ENCODE measurements around the gene CACNB2. TPM values are rescaled to one million over a fixed set of nuclear protein-coding genes. Genes with fewer than 3 reads are reported as not detected.

CACNB2 gene
- total RNA-seq, 2 donors from 2014 or later: 5.5 to 17.4 TPM

DNA sequence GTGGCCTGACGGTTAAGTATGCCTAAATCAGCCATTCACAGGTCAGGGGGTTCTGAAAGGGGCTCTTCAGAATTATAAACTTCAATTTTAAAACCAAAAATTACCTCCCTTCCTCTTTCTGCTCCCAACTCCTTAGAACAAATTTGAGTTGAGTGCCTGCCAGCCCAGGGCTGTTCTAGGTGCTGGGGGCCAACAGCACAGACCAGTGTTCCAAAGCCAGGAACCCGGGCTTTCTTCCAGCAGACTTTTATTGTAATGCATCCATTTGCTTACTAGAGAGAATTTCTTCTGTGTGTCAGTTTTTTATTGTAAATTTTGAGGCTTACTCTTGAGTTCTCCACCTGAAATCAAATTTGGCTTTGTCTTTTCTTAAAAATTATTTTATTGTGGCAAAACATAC lies 238.5 kb downstream of the CACNB2 start:
- WGBS: 56% methylated on average over 2 of the region's 2 CpGs
- intact Hi-C loops (cut with DNase I): no loop called here
- H3K27me3 ChIP-seq (replicated peaks; ENCODE audit: insufficient read depth): no peaks in the 10 kb centered on the region
- H3K9me3 ChIP-seq: no peaks in the 10 kb centered on the region
- no peak overlapping the region for H3K27ac ChIP-seq
- no peaks in the 10 kb centered on the region for H3K4me1 ChIP-seq (replicated peaks)
- TF ChIP-seq POLR2AphosphoS5 (IDR thresholded peaks at IDR 0.05): no peak
- TF ChIP-seq POLR2A (IDR thresholded peaks at IDR 0.05): no peak
- TF ChIP-seq, protein P1, sequence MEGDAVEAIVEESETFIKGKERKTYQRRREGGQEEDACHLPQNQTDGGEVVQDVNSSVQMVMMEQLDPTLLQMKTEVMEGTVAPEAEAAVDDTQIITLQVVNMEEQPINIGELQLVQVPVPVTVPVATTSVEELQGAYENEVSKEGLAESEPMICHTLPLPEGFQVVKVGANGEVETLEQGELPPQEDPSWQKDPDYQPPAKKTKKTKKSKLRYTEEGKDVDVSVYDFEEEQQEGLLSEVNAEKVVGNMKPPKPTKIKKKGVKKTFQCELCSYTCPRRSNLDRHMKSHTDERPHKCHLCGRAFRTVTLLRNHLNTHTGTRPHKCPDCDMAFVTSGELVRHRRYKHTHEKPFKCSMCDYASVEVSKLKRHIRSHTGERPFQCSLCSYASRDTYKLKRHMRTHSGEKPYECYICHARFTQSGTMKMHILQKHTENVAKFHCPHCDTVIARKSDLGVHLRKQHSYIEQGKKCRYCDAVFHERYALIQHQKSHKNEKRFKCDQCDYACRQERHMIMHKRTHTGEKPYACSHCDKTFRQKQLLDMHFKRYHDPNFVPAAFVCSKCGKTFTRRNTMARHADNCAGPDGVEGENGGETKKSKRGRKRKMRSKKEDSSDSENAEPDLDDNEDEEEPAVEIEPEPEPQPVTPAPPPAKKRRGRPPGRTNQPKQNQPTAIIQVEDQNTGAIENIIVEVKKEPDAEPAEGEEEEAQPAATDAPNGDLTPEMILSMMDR (IDR thresholded peaks at IDR 0.05): no peak
- no peaks in the 10 kb centered on the region for H3K36me3 ChIP-seq
- DNase-seq (ENCODE audit: low spot score): peak; percentile 21
- no peak overlapping the region for H3K4me3 ChIP-seq

- no peak overlapping the region for H3K27ac ChIP-seq
- WGBS: 94% methylated on average over 5 of the region's 5 CpGs
- no peak for DNase-seq (ENCODE audit: low spot score)
- no peaks in the 10 kb centered on the region for H3K4me1 ChIP-seq (replicated peaks)
- H3K27me3 ChIP-seq (replicated peaks; ENCODE audit: insufficient read depth): no peaks in the 10 kb centered on the region
- TF ChIP-seq, protein P1 (IDR thresholded peaks at IDR 0.05): no peak
- no peak for TF ChIP-seq POLR2AphosphoS5 (IDR thresholded peaks at IDR 0.05)
- TF ChIP-seq POLR2A (IDR thresholded peaks at IDR 0.05): no peak
- no peaks in the 10 kb centered on the region for H3K36me3 ChIP-seq
- no peaks in the 10 kb centered on the region for H3K9me3 ChIP-seq
- no peak overlapping the region for H3K4me3 ChIP-seq
- intact Hi-C loops (cut with DNase I): no loop called here
Measured at GRCh38 chr10:18381679-18382078, 241.5 kb downstream of the CACNB2 start.

DNA sequence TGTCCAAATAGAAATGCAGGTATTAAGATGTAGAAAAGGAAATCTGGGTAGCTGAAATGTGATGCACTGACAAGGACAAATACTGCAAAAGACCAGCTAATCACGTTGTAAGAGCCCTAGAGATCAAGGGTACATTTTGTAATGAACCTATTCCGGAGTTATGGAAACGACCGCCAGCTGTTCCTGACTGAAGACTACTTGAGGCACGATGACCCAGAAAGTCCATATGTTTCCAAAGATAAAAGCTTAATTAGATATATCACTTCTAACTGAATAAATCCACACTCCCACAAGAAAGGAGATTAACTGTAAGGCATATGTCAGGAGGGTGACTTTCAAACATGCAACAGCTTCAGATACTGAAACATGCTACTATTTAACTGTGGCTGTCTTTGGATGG lies 257.7 kb downstream of the CACNB2 start:
- Histone ChIP-seq H3K27ac (no peak overlapping the region), H3K4me1 (replicated peaks) (no peaks in the 10 kb centered on the region), H3K4me3 (no peak overlapping the region), H3K27me3 (replicated peaks; ENCODE audit: insufficient read depth) (no peaks in the 10 kb centered on the region), H3K36me3 (no peaks in the 10 kb centered on the region), H3K9me3 (no peaks in the 10 kb centered on the region)
- 73% methylated on average over 5 of the region's 5 CpGs for WGBS
- intact Hi-C loops (cut with DNase I): no loop called here
- DNase-seq (ENCODE audit: low spot score): no peak
- no peak for TF ChIP-seq POLR2AphosphoS5 (IDR thresholded peaks at IDR 0.05)
- TF ChIP-seq, protein P1 (IDR thresholded peaks at IDR 0.05): no peak
- TF ChIP-seq POLR2A (IDR thresholded peaks at IDR 0.05): no peak

DNA sequence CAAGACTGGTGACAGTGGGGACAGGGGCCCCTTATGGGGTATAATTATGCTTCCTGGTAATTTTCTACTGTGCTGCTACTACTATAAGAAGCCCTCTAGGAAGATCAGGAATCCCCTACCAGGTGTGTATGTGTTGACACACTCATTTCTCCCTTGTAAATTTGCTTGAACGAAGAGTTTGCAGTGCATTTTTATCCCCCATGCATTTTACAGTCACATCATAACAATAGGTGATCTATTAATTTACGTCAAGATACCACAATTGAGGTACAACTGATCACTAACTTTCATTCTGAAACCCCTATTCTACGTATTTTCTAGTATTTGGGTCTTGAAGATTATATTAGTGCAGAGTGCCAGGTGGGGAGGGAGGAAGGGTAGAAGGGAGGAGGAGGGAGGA lies 258.9 kb downstream of the CACNB2 start:
- no peaks in the 10 kb centered on the region for H3K4me1 ChIP-seq (replicated peaks)
- no peaks in the 10 kb centered on the region for H3K9me3 ChIP-seq
- TF ChIP-seq, protein P1 (IDR thresholded peaks at IDR 0.05): no peak
- TF ChIP-seq POLR2AphosphoS5 (IDR thresholded peaks at IDR 0.05) (no peak), POLR2A (IDR thresholded peaks at IDR 0.05) (no peak)
- no peaks in the 10 kb centered on the region for H3K36me3 ChIP-seq
- 88% methylated on average over 3 of the region's 3 CpGs for WGBS
- intact Hi-C loops (cut with DNase I): no loop called here
- H3K4me3 ChIP-seq: no peak overlapping the region
- no peak for DNase-seq (ENCODE audit: low spot score)
- H3K27me3 ChIP-seq (replicated peaks; ENCODE audit: insufficient read depth): no peaks in the 10 kb centered on the region
- H3K27ac ChIP-seq: no peak overlapping the region

- Histone ChIP-seq H3K4me3 (peak overlapping the region; percentile 20 to 27), H3K36me3 (no peaks in the 10 kb centered on the region), H3K9me3 (no peaks in the 10 kb centered on the region), H3K27me3 (replicated peaks; ENCODE audit: insufficient read depth) (no peaks in the 10 kb centered on the region), H3K27ac (no peak overlapping the region), H3K4me1 (replicated peaks) (no peaks in the 10 kb centered on the region)
- intact Hi-C loops (cut with DNase I): no loop called here
- no peak for DNase-seq (ENCODE audit: low spot score)
- no peak for TF ChIP-seq POLR2AphosphoS5 (IDR thresholded peaks at IDR 0.05)
- WGBS: 8% methylated on average over 17 of the region's 17 CpGs
Measured at GRCh38 chr10:18400201-18400905, 260.1 kb downstream of the CACNB2 start.

Data from prostate gland (tissue), 2 donors.